GM23338 (cell line): Measurements from ENCODE around the gene SND1. TPM values are rescaled to one million over a fixed set of nuclear protein-coding genes. Genes with fewer than 3 reads are reported as not detected.

ENCODE experiments used
- ATAC-seq: fragments of 200-7000 bp; cut with Tn5 transposase; 3 replicates; pipeline ENCODE4 v1.9.1; 2020
- DNase-seq: peaks from one replicate; pipeline ENCODE4 v3.0.0-alpha.2; 2015; ENCODE audit warnings: low spot score
- H2AFZ ChIP-seq: fragments of 200-600 bp; sonication (generic); 2 replicates; pipeline ENCODE4 v1.8.0; 2016; ENCODE audit warnings: antibody characterized with exemption, mild to moderate bottlenecking, moderate library complexity
- H3F3A ChIP-seq: fragments of 200-600 bp; sonication (generic); replicated peaks from 2 replicates; pipeline ENCODE4 v1.8.0; 2017; ENCODE audit warnings: antibody characterized with exemption, mixed run types, low read depth
- H3K27ac ChIP-seq: fragments of 200-600 bp; sonication (generic); 2 replicates; pipeline ENCODE4 v1.6.1; 2016; ENCODE audit warnings: low read depth
- H3K27me3 ChIP-seq: fragments of 200-600 bp; sonication (generic); 2 replicates; pipeline ENCODE4 v1.8.0; 2016; ENCODE audit warnings: mild to moderate bottlenecking, mixed run types, moderate library complexity; ENCODE audit not compliant: insufficient read depth
- H3K36me3 ChIP-seq: fragments of 200-600 bp; sonication (generic); 2 replicates; pipeline ENCODE4 v1.8.0; 2016; ENCODE audit warnings: mild to moderate bottlenecking; ENCODE audit not compliant: insufficient read depth
- H3K4me1 ChIP-seq: fragments of 200-600 bp; sonication (generic); 2 replicates; pipeline ENCODE4 v1.8.0; 2016; ENCODE audit warnings: mild to moderate bottlenecking, moderate library complexity; ENCODE audit not compliant: insufficient read depth
- H3K4me2 ChIP-seq: fragments of 200-600 bp; sonication (generic); 2 replicates; pipeline ENCODE4 v1.7.1; 2017; ENCODE audit warnings: mixed run types
- H3K4me3 ChIP-seq: fragments of 200-600 bp; sonication (generic); 2 replicates; pipeline ENCODE4 v1.6.1; 2016; ENCODE audit warnings: mixed run types
- H3K79me2 ChIP-seq: fragments of 200-600 bp; sonication (generic); replicated peaks from 2 replicates; pipeline ENCODE4 v1.8.0; 2017; ENCODE audit warnings: mild to moderate bottlenecking; ENCODE audit not compliant: insufficient read depth
- H3K9me2 ChIP-seq: fragments of 200-600 bp; sonication (generic); 2 replicates; pipeline ENCODE4 v1.8.0; 2017; ENCODE audit not compliant: insufficient read depth
- H4K20me1 ChIP-seq: fragments of 200-600 bp; sonication (generic); replicated peaks from 2 replicates; pipeline ENCODE4 v1.8.0; 2017; ENCODE audit warnings: mild to moderate bottlenecking; ENCODE audit not compliant: insufficient read depth
- H3K27ac Mint-ChIP-seq: 2 replicates; pipeline ENCODE4 v1.8.0; 2020; ENCODE audit warnings: inconsistent platforms, mild to moderate bottlenecking, moderate library complexity, mixed read lengths
- H3K27me3 Mint-ChIP-seq: 3 replicates; pipeline ENCODE4 v1.8.0; 2022; ENCODE audit warnings: low read depth, mild to moderate bottlenecking, moderate library complexity, mixed read lengths, inconsistent platforms; ENCODE audit not compliant: insufficient read depth, poor library complexity
- H3K36me3 Mint-ChIP-seq: 3 replicates; pipeline ENCODE4 v1.8.0; 2021; ENCODE audit warnings: low read depth, mild to moderate bottlenecking, inconsistent platforms, moderate library complexity, mixed read lengths
- H3K4me1 Mint-ChIP-seq: 3 replicates; pipeline ENCODE4 v1.8.0; 2020; ENCODE audit warnings: mild to moderate bottlenecking, inconsistent platforms, mixed read lengths
- H3K4me3 Mint-ChIP-seq: 3 replicates; pipeline ENCODE4 v1.8.0; 2021; ENCODE audit warnings: moderate library complexity, mild to moderate bottlenecking, inconsistent platforms, mixed read lengths
- H3K9me3 Mint-ChIP-seq: 3 replicates; pipeline ENCODE4 v1.8.0; 2020; ENCODE audit warnings: moderate library complexity, mild to moderate bottlenecking, inconsistent platforms, mixed read lengths
- EZH2 ChIP-seq: fragments of 200-600 bp; sonication (generic); IDR thresholded peaks from one replicate; pipeline ENCODE4 v1.8.0; 2017; ENCODE audit warnings: antibody characterized with exemption, mild to moderate bottlenecking, low read depth; ENCODE audit not compliant: unreplicated experiment
- JUNB ChIP-seq: IDR thresholded peaks from one replicate; pipeline ENCODE4 v1.6.1; 2016; ENCODE audit warnings: antibody characterized with exemption; ENCODE audit not compliant: unreplicated experiment
- NANOG ChIP-seq: IDR thresholded peaks from 2 replicates; pipeline ENCODE4 v1.6.1; 2016; ENCODE audit warnings: antibody characterized with exemption, borderline replicate concordance
- ZNF331 ChIP-seq: fragments of 250-450 bp; sonication (Bioruptor Pico); IDR thresholded peaks from 2 replicates; pipeline ENCODE4 v1.5.0; 2020; ENCODE audit warnings: low read depth, mild to moderate bottlenecking, moderate library complexity
- polyA plus RNA-seq: library from polyadenylated mRNA; unstranded; fragments of >200 nt; fragmentation: Nextera tagmentation; extraction: Ambion mirVana; gene quantifications from 2 replicates; pipeline ENCODE4 v1.2.1, GENCODE V29; 2016
- total RNA-seq: library from RNA; depleted of rRNA; stranded (reverse); fragments of >200 nt; shearing (Covaris generic); gene quantifications from 2 replicates; pipeline ENCODE4 v1.2.3, GENCODE V29; 2014
- TF ChIP-seq, protein P1 (sequence below), 2 experiments: fragments of 200-600 bp in 1 of 2; sonication (generic) in 1 of 2; conservative IDR thresholded peaks; 2 replicates each; pipeline versions ENCODE4 v1.5.1 to v1.6.1; 2016 to 2017; ENCODE audit warnings: antibody characterized with exemption in 2 of 2, low read depth in 2 of 2, mild to moderate bottlenecking in 2 of 2, moderate library complexity in 1 of 2
- TF ChIP-seq, protein P2 (sequence below): fragments of 250-450 bp; sonication (Bioruptor Pico); IDR thresholded peaks from 2 replicates; pipeline ENCODE4 v1.5.0; 2020; ENCODE audit warnings: mild to moderate bottlenecking, moderate library complexity
- TF ChIP-seq, protein P3 (sequence below): IDR thresholded peaks from 2 replicates; pipeline ENCODE4 v1.6.1; 2016; ENCODE audit warnings: antibody characterized with exemption
- TF ChIP-seq, protein P4 (sequence below): IDR thresholded peaks from one replicate; pipeline ENCODE4 v1.6.1; 2018; ENCODE audit warnings: antibody characterized with exemption; ENCODE audit not compliant: unreplicated experiment

Gene SND1
- total and polyA plus RNA-seq, 2 experiments from 2014 or later = 107 to 254 TPM

DNA sequence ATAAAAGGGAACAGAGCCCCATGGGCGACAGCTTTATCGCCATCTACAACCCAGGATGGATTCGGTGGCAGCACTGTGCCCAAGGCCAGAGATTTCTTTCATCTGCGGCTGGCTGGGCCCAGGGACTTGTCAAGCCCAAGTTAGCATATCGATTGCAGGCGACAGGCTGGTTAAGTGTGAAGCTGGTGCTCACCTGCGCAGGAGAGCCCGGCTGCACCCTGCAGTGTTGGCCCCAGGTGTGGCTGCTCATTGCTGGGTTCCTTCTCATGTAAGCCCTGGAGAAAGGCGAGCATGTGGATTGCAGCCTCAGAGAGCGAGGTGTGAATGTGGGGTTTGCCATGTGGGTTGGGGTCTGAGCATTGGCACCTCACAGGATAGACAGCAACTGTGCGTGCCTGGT is 419.8 kb downstream of the SND1 start:
- TF ChIP-seq, protein P1, sequence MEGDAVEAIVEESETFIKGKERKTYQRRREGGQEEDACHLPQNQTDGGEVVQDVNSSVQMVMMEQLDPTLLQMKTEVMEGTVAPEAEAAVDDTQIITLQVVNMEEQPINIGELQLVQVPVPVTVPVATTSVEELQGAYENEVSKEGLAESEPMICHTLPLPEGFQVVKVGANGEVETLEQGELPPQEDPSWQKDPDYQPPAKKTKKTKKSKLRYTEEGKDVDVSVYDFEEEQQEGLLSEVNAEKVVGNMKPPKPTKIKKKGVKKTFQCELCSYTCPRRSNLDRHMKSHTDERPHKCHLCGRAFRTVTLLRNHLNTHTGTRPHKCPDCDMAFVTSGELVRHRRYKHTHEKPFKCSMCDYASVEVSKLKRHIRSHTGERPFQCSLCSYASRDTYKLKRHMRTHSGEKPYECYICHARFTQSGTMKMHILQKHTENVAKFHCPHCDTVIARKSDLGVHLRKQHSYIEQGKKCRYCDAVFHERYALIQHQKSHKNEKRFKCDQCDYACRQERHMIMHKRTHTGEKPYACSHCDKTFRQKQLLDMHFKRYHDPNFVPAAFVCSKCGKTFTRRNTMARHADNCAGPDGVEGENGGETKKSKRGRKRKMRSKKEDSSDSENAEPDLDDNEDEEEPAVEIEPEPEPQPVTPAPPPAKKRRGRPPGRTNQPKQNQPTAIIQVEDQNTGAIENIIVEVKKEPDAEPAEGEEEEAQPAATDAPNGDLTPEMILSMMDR (conservative IDR thresholded peaks at IDR 0.05; ENCODE audit: low read depth in 2 of 2) = no peak
- TF ChIP-seq, protein P2, sequence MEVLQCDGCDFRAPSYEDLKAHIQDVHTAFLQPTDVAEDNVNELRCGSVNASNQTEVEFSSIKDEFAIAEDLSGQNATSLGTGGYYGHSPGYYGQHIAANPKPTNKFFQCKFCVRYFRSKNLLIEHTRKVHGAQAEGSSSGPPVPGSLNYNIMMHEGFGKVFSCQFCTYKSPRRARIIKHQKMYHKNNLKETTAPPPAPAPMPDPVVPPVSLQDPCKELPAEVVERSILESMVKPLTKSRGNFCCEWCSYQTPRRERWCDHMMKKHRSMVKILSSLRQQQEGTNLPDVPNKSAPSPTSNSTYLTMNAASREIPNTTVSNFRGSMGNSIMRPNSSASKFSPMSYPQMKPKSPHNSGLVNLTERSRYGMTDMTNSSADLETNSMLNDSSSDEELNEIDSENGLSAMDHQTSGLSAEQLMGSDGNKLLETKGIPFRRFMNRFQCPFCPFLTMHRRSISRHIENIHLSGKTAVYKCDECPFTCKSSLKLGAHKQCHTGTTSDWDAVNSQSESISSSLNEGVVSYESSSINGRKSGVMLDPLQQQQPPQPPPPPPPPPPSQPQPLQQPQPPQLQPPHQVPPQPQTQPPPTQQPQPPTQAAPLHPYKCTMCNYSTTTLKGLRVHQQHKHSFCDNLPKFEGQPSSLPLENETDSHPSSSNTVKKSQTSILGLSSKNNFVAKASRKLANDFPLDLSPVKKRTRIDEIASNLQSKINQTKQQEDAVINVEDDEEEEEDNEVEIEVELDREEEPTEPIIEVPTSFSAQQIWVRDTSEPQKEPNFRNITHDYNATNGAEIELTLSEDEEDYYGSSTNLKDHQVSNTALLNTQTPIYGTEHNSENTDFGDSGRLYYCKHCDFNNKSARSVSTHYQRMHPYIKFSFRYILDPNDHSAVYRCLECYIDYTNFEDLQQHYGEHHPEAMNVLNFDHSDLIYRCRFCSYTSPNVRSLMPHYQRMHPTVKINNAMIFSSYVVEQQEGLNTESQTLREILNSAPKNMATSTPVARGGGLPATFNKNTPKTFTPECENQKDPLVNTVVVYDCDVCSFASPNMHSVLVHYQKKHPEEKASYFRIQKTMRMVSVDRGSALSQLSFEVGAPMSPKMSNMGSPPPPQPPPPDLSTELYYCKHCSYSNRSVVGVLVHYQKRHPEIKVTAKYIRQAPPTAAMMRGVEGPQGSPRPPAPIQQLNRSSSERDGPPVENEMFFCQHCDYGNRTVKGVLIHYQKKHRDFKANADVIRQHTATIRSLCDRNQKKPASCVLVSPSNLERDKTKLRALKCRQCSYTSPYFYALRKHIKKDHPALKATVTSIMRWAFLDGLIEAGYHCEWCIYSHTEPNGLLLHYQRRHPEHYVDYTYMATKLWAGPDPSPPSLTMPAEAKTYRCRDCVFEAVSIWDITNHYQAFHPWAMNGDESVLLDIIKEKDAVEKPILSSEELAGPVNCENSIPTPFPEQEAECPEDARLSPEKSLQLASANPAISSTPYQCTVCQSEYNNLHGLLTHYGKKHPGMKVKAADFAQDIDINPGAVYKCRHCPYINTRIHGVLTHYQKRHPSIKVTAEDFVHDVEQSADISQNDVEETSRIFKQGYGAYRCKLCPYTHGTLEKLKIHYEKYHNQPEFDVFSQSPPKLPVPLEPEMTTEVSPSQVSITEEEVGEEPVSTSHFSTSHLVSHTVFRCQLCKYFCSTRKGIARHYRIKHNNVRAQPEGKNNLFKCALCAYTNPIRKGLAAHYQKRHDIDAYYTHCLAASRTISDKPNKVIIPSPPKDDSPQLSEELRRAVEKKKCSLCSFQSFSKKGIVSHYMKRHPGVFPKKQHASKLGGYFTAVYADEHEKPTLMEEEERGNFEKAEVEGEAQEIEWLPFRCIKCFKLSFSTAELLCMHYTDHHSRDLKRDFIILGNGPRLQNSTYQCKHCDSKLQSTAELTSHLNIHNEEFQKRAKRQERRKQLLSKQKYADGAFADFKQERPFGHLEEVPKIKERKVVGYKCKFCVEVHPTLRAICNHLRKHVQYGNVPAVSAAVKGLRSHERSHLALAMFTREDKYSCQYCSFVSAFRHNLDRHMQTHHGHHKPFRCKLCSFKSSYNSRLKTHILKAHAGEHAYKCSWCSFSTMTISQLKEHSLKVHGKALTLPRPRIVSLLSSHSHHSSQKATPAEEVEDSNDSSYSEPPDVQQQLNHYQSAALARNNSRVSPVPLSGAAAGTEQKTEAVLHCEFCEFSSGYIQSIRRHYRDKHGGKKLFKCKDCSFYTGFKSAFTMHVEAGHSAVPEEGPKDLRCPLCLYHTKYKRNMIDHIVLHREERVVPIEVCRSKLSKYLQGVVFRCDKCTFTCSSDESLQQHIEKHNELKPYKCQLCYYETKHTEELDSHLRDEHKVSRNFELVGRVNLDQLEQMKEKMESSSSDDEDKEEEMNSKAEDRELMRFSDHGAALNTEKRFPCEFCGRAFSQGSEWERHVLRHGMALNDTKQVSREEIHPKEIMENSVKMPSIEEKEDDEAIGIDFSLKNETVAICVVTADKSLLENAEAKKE (CRISPR knock-in tag) = no peak
- TF ChIP-seq ZNF331 (CRISPR knock-in tag) (no peak), JUNB (no peak), EZH2 (no peak), NANOG (no peak)
- TF ChIP-seq, protein P3, sequence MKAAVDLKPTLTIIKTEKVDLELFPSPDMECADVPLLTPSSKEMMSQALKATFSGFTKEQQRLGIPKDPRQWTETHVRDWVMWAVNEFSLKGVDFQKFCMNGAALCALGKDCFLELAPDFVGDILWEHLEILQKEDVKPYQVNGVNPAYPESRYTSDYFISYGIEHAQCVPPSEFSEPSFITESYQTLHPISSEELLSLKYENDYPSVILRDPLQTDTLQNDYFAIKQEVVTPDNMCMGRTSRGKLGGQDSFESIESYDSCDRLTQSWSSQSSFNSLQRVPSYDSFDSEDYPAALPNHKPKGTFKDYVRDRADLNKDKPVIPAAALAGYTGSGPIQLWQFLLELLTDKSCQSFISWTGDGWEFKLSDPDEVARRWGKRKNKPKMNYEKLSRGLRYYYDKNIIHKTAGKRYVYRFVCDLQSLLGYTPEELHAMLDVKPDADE = no peak
- TF ChIP-seq, protein P4, sequence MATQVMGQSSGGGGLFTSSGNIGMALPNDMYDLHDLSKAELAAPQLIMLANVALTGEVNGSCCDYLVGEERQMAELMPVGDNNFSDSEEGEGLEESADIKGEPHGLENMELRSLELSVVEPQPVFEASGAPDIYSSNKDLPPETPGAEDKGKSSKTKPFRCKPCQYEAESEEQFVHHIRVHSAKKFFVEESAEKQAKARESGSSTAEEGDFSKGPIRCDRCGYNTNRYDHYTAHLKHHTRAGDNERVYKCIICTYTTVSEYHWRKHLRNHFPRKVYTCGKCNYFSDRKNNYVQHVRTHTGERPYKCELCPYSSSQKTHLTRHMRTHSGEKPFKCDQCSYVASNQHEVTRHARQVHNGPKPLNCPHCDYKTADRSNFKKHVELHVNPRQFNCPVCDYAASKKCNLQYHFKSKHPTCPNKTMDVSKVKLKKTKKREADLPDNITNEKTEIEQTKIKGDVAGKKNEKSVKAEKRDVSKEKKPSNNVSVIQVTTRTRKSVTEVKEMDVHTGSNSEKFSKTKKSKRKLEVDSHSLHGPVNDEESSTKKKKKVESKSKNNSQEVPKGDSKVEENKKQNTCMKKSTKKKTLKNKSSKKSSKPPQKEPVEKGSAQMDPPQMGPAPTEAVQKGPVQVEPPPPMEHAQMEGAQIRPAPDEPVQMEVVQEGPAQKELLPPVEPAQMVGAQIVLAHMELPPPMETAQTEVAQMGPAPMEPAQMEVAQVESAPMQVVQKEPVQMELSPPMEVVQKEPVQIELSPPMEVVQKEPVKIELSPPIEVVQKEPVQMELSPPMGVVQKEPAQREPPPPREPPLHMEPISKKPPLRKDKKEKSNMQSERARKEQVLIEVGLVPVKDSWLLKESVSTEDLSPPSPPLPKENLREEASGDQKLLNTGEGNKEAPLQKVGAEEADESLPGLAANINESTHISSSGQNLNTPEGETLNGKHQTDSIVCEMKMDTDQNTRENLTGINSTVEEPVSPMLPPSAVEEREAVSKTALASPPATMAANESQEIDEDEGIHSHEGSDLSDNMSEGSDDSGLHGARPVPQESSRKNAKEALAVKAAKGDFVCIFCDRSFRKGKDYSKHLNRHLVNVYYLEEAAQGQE = no peak
- Histone ChIP-seq H3K4me2 (no peak overlapping the region), H2AFZ (no peak overlapping the region), H3K4me3 (no peak overlapping the region), H3F3A (no peaks in the 10 kb centered on the region), H3K36me3 (no peaks in the 10 kb centered on the region), H3K27ac (no peak overlapping the region), H3K9me2 (no peaks in the 10 kb centered on the region), H3K4me1 (no peaks in the 10 kb centered on the region), H3K27me3 (no peaks in the 10 kb centered on the region), H3K79me2 (no peaks in the 10 kb centered on the region), H4K20me1 (no peaks in the 10 kb centered on the region)
- Mint-ChIP-seq H3K27me3 (peaks cover 10% of the 10 kb centered on the region), H3K27ac (no peak overlapping the region; the same call in 1 of the 2 replicates), H3K4me3 (no peak overlapping the region), H3K36me3 (no peaks in the 10 kb centered on the region; the same call in 1 of the 3 replicates), H3K9me3 (no peaks in the 10 kb centered on the region), H3K4me1 (peaks cover 35% of the 10 kb centered on the region)
- DNase-seq = no peak
- no peak; the same call in 2 of the 3 replicates for ATAC-seq
